Activated CD4-positive, CD25-positive, alpha-beta regulatory T cell treated with anti-CD3 and anti-CD28 coated beads, Interleukin-2, amount 50 U/mL, for 24 hours (primary cell): Measurements from ENCODE around the gene IGFLR1.

ENCODE experiments used
- ATAC-seq, 2 donors: fragments of 150-1000 bp; cut with Tn5 transposase; one replicate each; pipeline ENCODE4 v1.10.0; 2021; ENCODE audit warnings: mild to moderate bottlenecking in 1 of 2, moderate library complexity in 1 of 2

Gene IGFLR1, protein sequence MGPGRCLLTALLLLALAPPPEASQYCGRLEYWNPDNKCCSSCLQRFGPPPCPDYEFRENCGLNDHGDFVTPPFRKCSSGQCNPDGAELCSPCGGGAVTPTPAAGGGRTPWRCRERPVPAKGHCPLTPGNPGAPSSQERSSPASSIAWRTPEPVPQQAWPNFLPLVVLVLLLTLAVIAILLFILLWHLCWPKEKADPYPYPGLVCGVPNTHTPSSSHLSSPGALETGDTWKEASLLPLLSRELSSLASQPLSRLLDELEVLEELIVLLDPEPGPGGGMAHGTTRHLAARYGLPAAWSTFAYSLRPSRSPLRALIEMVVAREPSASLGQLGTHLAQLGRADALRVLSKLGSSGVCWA

DNA sequence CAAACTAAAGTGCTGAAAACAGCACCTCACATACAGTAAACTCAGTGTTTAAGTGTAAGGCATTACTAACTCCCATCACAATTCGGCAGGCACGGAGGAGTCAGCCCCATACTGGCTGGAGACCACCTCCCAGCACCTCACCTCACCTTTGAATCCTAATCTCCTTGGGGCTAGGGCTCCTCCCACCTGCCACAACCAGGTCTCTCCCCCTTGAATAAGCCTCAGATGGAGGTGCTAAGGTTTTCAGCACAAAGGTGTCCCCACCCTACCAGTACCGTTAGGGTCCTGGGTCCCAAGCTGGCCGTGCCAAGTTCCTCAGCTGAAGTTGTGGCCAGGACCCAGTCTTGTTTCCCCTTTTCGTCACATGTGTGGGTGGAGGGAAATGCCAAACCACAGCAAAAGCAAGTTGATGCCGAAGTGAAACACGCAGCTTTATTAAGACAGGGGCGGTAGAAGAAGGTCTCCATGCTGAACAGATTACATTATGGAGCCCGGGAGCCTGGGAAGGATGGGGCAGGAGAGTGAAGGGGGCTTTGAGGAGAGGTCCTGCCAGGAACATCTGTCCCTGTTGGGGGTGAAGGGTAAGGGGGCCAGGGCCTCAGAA, at the start of gene IGFLR1:
Gene IGFLR1 (minus strand): TSS at position 332 of the 604 bp plus-strand sequence. CDS start 1,272 bp downstream, outside the sequence.
- ATAC-seq, result peak in 1 of 2 donors; percentile 4

DNA sequence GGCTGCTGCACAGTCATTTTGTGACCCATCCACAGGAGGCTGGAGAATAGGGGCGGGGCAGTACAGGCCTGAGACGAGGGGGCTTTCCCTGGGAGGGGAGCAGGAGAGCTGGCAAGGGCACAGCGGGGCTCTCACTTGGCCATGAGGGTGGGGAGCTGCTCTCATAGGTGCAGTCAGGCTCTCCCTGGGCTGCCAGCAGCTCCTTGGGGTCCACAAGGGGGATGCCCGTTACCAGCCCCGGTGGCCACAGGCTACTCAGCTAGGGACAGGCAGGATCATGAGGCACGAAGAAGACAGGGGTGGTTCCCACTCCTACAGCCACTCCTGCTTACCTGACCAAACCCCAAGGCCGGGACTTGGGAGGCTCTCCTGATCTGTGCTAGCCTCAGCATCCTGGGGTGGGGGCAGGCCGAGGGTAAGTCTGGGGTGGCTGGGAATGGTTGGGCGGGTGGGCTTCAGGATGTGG, 49.6 kb upstream of the IGFLR1 start:
- ATAC-seq, result no peak

- peak in 1 of 2 donors; percentile 33 for ATAC-seq
Observed at GRCh38 chr19:35790981-35791813, 48.9 kb upstream of the IGFLR1 start.

GRCh38 chr19:35789978-35790944, 48.0 kb upstream of the IGFLR1 start:
- no peak for ATAC-seq

DNA sequence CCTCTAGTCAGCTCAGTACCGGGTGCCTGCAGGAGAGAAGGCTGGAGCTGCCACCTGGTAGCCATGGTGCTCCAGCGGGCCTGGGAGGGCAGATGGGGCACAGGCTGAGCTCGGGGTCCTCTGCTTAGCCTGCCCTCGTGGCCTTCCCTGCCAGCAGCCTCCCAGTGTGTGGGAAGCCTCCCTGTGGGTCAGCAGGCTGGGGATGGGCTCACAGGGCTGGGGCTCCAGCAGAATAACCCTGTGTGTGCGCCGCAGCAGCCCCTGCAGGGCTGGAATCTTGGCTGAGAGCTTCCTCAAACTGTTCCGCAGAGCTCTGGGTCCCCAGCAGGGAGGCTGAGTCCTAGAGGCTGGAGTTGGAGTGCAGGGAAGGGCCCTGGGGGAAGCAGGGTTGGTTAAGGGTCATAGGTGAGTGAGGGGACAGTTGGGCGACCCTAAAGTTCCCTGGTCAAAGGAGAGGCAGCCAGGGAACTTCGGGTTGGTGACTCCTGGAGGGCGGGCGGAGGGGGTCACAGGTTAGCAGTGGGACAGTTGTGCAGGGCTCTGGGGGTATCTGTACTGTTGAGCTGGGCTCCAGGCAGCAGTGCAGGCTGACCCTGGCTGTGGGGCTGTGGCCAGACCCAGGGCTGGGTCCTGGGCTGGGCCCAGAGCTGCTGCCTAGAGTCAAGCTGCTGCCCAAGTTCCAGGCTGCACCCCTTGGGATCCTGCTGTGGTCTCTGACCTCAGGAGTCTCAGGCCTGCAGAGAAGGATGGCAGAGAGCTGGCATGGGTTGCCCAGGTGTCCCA, 47.1 kb upstream of the IGFLR1 start:
- ATAC-seq, result no peak

GRCh38 chr19:35788205-35788960, 46.1 kb upstream of the IGFLR1 start:
- no peak for ATAC-seq

- ATAC-seq, result no peak
Observed at GRCh38 chr19:35787227-35787799, 45.1 kb upstream of the IGFLR1 start.

- no peak for ATAC-seq
Observed at GRCh38 chr19:35786299-35787160, 44.3 kb upstream of the IGFLR1 start.

GRCh38 chr19:35785339-35785627, 43.0 kb upstream of the IGFLR1 start:
- no peak for ATAC-seq

GRCh38 chr19:35784503-35785338, 42.5 kb upstream of the IGFLR1 start:
- no peak for ATAC-seq

DNA sequence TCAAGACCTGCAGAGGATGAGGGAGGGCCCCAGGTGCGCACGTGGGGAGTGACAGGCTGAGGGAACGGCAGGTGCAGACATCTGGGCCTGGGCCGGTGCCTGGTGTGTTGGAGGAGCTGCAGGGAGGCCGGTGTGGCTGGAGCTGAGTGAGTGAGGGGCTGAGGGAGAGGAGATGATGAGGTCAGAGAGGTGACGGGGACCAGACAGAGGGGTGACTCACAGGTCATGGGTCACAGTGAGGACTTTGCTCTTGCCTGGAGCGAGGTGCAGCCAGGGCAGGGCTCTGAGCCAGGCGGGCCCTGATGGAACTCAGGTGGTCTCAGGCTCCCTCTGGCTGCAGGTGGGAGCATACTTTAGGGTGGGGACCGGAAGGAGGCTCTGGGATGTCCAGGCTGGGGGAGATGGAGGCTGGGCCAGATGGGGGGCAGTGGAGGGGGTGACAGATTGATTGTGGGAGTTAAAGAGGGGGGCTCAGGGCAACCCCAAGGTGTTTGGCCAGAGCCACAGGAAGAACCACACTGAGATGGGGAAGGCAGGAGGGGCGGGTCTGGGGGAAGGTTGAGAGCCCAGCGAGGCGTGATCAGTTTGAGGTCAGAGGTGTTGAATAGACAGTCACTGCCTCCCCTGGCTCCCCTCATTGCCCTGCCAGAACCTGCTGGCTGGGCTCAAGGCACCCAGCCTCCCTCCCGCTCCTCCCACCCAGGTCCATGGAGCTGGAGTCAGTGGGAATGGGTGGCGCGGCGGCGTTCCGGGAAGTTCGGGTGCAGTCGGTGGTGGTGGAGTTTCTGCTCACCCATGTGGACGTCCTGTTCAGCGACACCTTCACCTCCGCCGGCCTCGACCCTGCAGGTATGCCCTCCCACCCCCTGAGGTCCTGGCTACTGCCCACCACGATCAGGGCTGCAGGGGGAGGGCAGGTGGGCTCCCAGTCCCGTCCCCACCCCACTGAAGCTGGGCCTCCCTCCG, 41.5 kb upstream of the IGFLR1 start:
- ATAC-seq, result no peak

DNA sequence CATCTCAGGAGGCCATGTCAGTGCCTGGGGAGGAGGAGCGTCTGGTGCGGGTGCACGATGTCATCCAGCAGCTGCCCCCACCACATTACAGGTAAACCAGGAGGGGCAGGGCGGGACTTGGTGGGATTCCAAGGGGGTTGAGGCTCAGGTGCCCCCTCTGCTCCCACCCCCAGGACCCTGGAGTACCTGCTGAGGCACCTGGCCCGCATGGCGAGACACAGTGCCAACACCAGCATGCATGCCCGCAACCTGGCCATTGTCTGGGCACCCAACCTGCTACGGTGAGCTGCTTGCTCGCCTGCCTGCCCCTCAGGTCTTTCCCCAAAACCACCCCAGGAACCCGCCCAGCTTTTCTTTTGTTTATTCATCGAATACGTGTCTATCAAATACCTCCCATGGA, 40.3 kb upstream of the IGFLR1 start:
- ATAC-seq, result no peak

DNA sequence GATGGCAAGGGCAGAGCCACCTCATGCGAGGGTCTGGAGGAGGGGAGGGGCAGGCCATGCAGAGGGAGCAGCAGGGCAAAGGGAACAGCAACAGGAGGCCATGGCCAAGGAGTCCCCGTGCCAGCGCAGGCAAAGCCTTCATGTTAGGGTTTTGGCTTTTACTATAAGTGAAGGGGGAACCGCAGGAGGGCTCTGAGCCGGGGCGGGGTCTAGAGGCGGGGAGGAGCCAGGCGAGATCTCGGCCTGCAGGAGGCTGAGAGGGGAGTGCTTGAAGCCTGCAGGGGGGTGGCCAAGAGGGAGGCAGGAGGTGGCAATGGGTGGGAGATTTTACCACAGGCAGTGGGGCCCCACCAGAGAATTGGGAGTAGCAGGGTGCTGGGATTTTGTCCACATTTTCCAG, 39.4 kb upstream of the IGFLR1 start:
- ATAC-seq, result no peak

GRCh38 chr19:35780717-35781116, 38.5 kb upstream of the IGFLR1 start:
- ATAC-seq, result no peak

GRCh38 chr19:35780058-35780457, 37.8 kb upstream of the IGFLR1 start:
- ATAC-seq, result no peak

DNA sequence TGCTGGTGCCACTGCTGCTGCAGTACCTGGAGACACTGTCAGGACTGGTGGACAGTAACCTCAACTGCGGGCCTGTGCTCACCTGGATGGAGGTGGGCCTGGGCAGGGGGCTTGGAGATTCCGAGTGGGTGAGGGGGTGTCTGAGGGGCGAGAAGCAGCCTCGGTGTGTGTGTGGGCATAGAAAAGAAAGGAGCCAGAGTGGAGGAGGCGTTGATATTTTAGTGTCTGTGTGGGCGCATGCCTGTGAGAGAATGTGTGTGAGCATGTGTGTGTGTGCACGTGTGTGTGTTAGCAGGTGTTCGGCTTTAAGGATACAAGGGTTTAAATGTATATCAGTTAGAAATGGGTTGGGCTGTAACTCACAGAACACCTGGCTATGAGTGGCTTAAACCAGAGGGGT, 36.8 kb upstream of the IGFLR1 start:
- no peak for ATAC-seq

GRCh38 chr19:35777961-35778360, 35.7 kb upstream of the IGFLR1 start:
- no peak for ATAC-seq
